K562 (cell line): ENCODE results near the gene B4GALT7. TPM values are rescaled to one million over a fixed set of nuclear protein-coding genes. Genes with fewer than 3 reads are reported as not detected.
A peak's percentile ranks its signal among the peaks of the same experiment; 100 is the strongest.

Source experiments
- CAMTA2 ChIP-seq: fragments of 250-450 bp; sonication (Bioruptor Pico); conservative IDR thresholded peaks from 2 replicates; pipeline ENCODE4 v1.5.1; 2022
- CBX2 ChIP-seq: fragments of 200-600 bp; sonication (generic); IDR thresholded peaks from one replicate; pipeline ENCODE4 v1.6.1; 2012; ENCODE audit warnings: mild to moderate bottlenecking, low read length, inconsistent platforms; ENCODE audit not compliant: insufficient read depth, poor library complexity, severe bottlenecking
- CXXC5 ChIP-seq: fragments of 250-450 bp; sonication (Bioruptor Pico); IDR thresholded peaks from 2 replicates; pipeline ENCODE4 v1.8.0; 2022; ENCODE audit warnings: inconsistent platforms, mild to moderate bottlenecking, moderate library complexity
- EWSR1 ChIP-seq: fragments of 450-650 bp; IDR thresholded peaks from 2 replicates; pipeline ENCODE4 v1.6.1; 2018; ENCODE audit warnings: borderline replicate concordance, mild to moderate bottlenecking, low read depth, moderate library complexity; ENCODE audit not compliant: partially characterized antibody
- HMGN3 ChIP-seq: IDR thresholded peaks from 2 replicates; pipeline ENCODE4 v1.6.1; 2011; ENCODE audit warnings: borderline replicate concordance, low read depth, mild to moderate bottlenecking, mixed read lengths, low read length; ENCODE audit not compliant: insufficient read length; ENCODE audit errors: extremely low read depth
- MYBL2 ChIP-seq, 2 experiments: fragments of 450-650 bp in 1 of 2; sonication (generic) in 1 of 2; formaldehyde crosslinking in 1 of 2; IDR thresholded peaks; 2 replicates each; pipeline versions ENCODE4 v1.6.1 to v1.8.1; 2017 to 2022; ENCODE audit warnings: borderline replicate concordance in 1 of 2, inconsistent platforms in 1 of 2, low read depth in 1 of 2, mild to moderate bottlenecking in 1 of 2, missing genetic modification reagents in 1 of 2, moderate library complexity in 1 of 2
- PHB ChIP-seq: fragments of 250-450 bp; sonication (Bioruptor Pico); IDR thresholded peaks from 2 replicates; pipeline ENCODE4 v1.5.0; 2021
- POLR2A ChIP-seq: fragments of 450-650 bp; conservative IDR thresholded peaks from 2 replicates; pipeline ENCODE4 v1.6.1; 2016
- RBM39 ChIP-seq: fragments of 200-400 bp; formaldehyde crosslinking; optimal IDR thresholded peaks from 2 replicates; pipeline ENCODE3; 2018; ENCODE audit warnings: low read depth, low read length
- SUPT5H ChIP-seq: fragments of 450-650 bp; IDR thresholded peaks from 2 replicates; pipeline ENCODE4 v1.6.1; 2016
- TEAD2 ChIP-seq: fragments of 450-650 bp; IDR thresholded peaks from 2 replicates; pipeline ENCODE4 v1.6.1; 2016; ENCODE audit warnings: missing genetic modification characterization, control low read depth, missing compliant biosample characterization
- ZBTB1 ChIP-seq: sonication (generic); formaldehyde crosslinking; IDR thresholded peaks from 2 replicates; pipeline ENCODE4 v1.8.1; 2023; ENCODE audit warnings: missing genetic modification reagents, low read depth, mild to moderate bottlenecking, borderline replicate concordance
- ZFP36 ChIP-seq: fragments of 150-350 bp; IDR thresholded peaks from 2 replicates; pipeline ENCODE4 v1.6.1; 2018; ENCODE audit warnings: low read length, low read depth; ENCODE audit not compliant: partially characterized antibody
- ZNF57 ChIP-seq: fragments of 450-650 bp; formaldehyde crosslinking; IDR thresholded peaks from 2 replicates; pipeline ENCODE4 v1.4.0; 2020; ENCODE audit warnings: mild to moderate bottlenecking, moderate library complexity
- ZNF778 ChIP-seq: fragments of 450-650 bp; formaldehyde crosslinking; IDR thresholded peaks from 2 replicates; pipeline ENCODE4 v1.4.0; 2020; ENCODE audit warnings: mild to moderate bottlenecking, moderate library complexity
- polyA plus RNA-seq, 8 experiments: library from polyadenylated mRNA; depleted of rRNA in 4 of 8; stranded (reverse) in 5 of 8; unstranded in 3 of 8; fragments of >200 nt; fragmentation: Nextera tagmentation in 2 of 8; fragmentation: Illumina TruSeq in 1 of 8; extraction: Ambion mirVana in 2 of 8; extraction: Trizol in 1 of 8; gene quantifications; 2 replicates each; pipeline versions ENCODE4 v1.2.1 to v1.2.3, GENCODE V29; 2011 to 2014; ENCODE audit warnings: inconsistent platforms in 1 of 8, missing spikeins in 1 of 8
- total RNA-seq, 7 experiments: library from RNA; depleted of rRNA in 6 of 7; stranded (reverse); fragments of >200 nt in 6 of 7; fragmentation: Illumina TruSeq in 2 of 7; extraction: Trizol in 2 of 7; gene quantifications; 2 replicates each; pipeline versions ENCODE4 v1.2.1 to v1.2.3, GENCODE V29; 2011 to 2021; ENCODE audit warnings: low replicate concordance in 1 of 7
- TF ChIP-seq, protein P1 (sequence below): sonication (generic); formaldehyde crosslinking; IDR thresholded peaks from 2 replicates; pipeline ENCODE4 v1.8.1; 2023; ENCODE audit warnings: mild to moderate bottlenecking, missing genetic modification reagents
- TF ChIP-seq, protein P2 (sequence below): IDR thresholded peaks from 2 replicates; pipeline ENCODE4 v1.6.1; 2011; ENCODE audit warnings: borderline replicate concordance, low read depth, mild to moderate bottlenecking, moderate library complexity, low read length; ENCODE audit not compliant: insufficient read depth, poor library complexity, severe bottlenecking
- TF ChIP-seq, protein P3 (sequence below): sonication (generic); formaldehyde crosslinking; IDR thresholded peaks from 2 replicates; pipeline ENCODE4 v1.8.0; 2022; ENCODE audit warnings: missing genetic modification reagents, mild to moderate bottlenecking, borderline replicate concordance
- TF ChIP-seq, protein P4 (sequence below): fragments of 250-450 bp; sonication (Bioruptor Pico); IDR thresholded peaks from 2 replicates; pipeline ENCODE4 v1.6.1; 2021; ENCODE audit warnings: mild to moderate bottlenecking

Gene B4GALT7
- total and polyA plus RNA-seq, 9 of the 15 experiments (the other 6 are each of a cell fraction or from before 2014, with no cell fraction given): 0.34 to 17.7 (median 9.1) TPM

DNA sequence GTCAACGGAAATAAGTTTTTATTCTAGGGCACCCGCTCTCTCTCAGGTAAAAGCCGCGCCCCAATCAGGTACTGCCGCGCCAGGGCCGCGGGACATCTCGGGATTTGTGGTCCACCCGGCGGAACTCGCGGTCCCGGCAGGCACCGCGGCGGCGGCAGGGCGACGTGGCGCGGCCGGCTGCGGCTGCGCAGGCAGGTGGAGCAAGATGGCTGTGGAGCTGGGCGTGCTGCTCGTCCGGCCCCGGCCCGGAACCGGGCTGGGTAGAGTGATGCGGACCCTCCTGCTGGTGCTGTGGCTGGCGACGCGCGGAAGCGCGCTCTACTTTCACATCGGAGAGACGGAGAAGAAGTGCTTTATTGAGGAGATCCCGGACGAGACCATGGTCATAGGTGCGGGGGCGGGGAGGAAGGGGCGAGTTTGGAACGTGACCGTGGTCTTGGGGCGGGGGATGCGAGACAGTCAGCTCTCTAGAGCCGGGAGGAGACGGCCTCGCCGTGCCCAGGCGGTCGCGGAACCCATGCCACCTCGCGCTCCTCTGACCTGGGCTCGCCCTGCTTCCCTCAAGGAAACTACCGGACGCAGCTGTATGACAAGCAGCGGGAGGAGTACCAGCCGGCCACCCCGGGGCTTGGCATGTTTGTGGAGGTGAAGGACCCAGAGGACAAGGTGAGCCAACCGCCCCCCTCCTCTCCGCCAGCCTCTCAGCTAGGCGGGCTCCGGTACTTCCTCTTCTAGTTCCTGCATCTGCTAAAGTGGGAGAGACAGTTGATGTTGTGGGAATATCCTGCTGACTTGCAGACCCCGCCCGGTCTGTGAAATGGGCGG, 7.7 kb upstream of the B4GALT7 start, which contains the start of gene TMED9 (continued):
- TF ChIP-seq MYBL2 (IDR thresholded peaks at IDR 0.05; ENCODE audit: low read depth) (no peak), MYBL2 (CRISPR knock-in tag; IDR thresholded peaks at IDR 0.05; ENCODE audit: borderline replicate concordance) (no peak), SUPT5H (peak; percentile 95), ZFP36 (no peak), CAMTA2 (CRISPR knock-in tag) (no peak), TEAD2 (tag) (no peak), ZNF778 (CRISPR knock-in tag) (no peak), ZNF57 (no peak), RBM39 (no peak), HMGN3 (peak; percentile 26), CBX2 (no peak), EWSR1 (no peak), CXXC5 (CRISPR knock-in tag) (peak; percentile 81), PHB (CRISPR knock-in tag) (peak; percentile 30; the same call in 1 of the 2 replicates), ZBTB1 (CRISPR knock-in tag) (peak; percentile 80), POLR2A (peak; percentile 95)
- TF ChIP-seq, protein P1, sequence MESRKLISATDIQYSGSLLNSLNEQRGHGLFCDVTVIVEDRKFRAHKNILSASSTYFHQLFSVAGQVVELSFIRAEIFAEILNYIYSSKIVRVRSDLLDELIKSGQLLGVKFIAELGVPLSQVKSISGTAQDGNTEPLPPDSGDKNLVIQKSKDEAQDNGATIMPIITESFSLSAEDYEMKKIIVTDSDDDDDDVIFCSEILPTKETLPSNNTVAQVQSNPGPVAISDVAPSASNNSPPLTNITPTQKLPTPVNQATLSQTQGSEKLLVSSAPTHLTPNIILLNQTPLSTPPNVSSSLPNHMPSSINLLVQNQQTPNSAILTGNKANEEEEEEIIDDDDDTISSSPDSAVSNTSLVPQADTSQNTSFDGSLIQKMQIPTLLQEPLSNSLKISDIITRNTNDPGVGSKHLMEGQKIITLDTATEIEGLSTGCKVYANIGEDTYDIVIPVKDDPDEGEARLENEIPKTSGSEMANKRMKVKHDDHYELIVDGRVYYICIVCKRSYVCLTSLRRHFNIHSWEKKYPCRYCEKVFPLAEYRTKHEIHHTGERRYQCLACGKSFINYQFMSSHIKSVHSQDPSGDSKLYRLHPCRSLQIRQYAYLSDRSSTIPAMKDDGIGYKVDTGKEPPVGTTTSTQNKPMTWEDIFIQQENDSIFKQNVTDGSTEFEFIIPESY: no peak
- TF ChIP-seq, protein P2, sequence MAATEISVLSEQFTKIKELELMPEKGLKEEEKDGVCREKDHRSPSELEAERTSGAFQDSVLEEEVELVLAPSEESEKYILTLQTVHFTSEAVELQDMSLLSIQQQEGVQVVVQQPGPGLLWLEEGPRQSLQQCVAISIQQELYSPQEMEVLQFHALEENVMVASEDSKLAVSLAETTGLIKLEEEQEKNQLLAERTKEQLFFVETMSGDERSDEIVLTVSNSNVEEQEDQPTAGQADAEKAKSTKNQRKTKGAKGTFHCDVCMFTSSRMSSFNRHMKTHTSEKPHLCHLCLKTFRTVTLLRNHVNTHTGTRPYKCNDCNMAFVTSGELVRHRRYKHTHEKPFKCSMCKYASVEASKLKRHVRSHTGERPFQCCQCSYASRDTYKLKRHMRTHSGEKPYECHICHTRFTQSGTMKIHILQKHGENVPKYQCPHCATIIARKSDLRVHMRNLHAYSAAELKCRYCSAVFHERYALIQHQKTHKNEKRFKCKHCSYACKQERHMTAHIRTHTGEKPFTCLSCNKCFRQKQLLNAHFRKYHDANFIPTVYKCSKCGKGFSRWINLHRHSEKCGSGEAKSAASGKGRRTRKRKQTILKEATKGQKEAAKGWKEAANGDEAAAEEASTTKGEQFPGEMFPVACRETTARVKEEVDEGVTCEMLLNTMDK: peak; percentile 27
- TF ChIP-seq, protein P3, sequence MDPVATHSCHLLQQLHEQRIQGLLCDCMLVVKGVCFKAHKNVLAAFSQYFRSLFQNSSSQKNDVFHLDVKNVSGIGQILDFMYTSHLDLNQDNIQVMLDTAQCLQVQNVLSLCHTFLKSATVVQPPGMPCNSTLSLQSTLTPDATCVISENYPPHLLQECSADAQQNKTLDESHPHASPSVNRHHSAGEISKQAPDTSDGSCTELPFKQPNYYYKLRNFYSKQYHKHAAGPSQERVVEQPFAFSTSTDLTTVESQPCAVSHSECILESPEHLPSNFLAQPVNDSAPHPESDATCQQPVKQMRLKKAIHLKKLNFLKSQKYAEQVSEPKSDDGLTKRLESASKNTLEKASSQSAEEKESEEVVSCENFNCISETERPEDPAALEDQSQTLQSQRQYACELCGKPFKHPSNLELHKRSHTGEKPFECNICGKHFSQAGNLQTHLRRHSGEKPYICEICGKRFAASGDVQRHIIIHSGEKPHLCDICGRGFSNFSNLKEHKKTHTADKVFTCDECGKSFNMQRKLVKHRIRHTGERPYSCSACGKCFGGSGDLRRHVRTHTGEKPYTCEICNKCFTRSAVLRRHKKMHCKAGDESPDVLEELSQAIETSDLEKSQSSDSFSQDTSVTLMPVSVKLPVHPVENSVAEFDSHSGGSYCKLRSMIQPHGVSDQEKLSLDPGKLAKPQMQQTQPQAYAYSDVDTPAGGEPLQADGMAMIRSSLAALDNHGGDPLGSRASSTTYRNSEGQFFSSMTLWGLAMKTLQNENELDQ: no peak
- TF ChIP-seq, protein P4, sequence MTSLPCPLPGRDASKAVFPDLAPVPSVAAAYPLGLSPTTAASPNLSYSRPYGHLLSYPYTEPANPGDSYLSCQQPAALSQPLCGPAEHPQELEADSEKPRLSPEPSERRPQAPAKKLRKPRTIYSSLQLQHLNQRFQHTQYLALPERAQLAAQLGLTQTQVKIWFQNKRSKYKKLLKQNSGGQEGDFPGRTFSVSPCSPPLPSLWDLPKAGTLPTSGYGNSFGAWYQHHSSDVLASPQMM (CRISPR knock-in tag): no peak
